HG02970 (cell line): Measurements from ENCODE around the gene AIF1.
A peak's percentile ranks its signal among the peaks of the same experiment; 100 is the strongest.
"Not testable (repeated sequence)": the region's sequence is repeated elsewhere in the genome, so short reads cannot be mapped to it uniquely, and the experiment has no call there.

Experiments used
- ATAC-seq: cut with Tn5 transposase; IDR thresholded peaks from one replicate; pipeline ENCODE4 v1.9.1; 2021; ENCODE audit warnings: mild to moderate bottlenecking, moderate library complexity, moderate number of reproducible peaks; ENCODE audit not compliant: unreplicated experiment, low FRiP score

The AIF1 gene

DNA sequence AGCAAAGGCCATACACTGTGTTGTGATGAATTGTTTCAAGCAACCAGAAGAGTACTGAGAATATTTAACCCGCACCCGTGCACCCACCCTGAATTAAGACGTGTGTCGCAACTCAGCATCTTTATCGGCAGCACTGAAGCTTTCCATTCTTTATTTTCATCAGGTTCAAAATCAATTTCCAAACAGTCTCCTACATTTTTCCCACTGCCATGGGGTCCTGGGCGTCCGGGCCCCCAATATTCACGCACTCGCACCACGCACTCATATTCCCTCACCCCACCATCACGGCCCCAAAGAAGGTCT lies 34.6 kb upstream of the AIF1 start:
- no peak for ATAC-seq

DNA sequence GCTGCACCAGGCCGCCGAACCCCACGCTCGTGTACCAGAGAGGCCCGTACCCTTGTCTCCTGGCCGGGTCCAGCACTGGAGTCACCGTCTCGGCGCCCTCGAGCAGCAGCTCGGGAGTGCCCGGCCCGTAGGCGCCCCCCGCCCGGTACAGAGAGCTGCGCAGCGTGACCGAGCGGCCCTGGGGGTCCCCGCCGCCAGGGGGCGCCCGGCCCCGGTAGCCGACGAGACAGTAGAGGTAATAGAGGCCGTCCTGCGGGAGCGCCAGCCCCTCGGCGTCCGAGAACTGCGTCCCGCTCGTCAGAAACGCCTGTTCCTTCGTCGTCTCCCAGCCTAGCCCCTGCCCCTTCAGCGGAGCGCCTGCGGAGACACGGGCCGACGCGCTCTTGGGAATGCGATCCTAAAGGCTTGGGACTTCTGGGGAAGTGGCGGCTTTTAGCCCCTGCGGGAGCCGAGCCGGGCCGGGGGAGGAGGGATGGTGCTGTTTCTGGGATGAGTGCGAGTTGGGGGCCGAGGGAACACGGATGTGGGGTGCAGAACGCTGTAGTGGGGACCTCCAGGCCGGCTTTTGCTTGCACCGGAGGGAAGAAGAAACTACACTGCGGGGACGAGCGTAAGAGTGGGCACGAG lies 34.1 kb upstream of the AIF1 start:
- ATAC-seq = peak; percentile 42

DNA sequence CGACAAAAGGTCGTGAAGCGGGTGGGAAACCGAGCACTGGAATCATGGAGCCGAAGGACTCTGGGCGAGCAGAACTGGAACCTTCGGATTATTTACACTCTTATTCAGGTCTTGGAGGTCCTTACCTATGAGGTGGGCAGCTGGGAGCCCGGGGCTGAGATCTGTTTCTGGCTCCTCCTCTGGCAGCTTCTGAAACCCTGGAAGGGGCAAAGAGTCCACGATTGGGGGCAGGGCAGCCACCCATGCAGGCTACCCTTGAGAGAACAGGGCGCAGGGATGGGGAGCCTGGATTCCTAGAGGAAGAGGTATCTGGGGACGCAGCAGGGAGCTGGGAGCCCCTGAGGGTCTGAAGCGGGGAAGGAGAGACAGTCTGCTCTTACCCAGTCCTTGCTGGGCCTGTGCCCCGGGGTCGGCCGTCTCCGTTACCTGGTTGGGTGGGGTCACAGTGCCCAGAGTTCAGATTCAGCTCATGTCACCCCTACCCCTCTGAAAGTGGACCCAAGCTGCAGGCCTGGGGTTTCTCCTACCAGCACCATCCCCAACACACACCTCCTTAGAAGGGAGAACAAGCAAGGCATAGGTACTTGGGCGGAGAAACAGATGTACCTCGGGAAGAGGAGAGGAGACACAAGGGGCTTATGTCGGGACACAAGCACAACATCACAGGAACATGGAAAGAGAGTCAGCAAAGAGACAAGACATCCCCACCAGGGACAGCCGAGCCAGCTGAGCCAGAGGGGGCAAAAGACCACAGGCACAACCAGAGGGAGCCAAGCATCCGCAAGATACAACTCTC lies 33.4 kb upstream of the AIF1 start:
- no peak for ATAC-seq

DNA sequence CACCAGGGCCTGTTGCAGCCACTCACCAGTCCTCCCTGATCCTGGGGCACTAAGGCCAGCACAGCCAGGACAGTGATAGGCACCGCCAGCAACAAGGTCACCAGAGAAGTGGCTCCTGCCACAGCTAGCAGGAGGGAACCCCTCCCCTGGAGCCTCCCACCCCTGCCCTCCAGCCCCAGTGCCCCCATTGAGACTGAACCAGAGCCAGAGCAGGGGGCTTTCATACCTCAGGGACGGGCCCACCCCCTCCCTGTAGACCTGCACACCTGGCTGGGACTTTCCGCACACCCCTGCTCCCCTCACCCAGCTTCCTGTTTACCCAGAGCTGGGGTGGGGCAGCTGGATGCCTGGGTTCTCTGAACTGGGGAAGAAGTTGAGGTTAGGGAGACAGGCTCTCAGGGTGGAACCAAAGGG lies 32.8 kb upstream of the AIF1 start, which contains the start of gene LTB:
Gene LTB (minus strand): TSS at position 195 of the 414 bp plus-strand sequence. CDS start 7 bp downstream, at position 188.
- ATAC-seq = no peak

DNA sequence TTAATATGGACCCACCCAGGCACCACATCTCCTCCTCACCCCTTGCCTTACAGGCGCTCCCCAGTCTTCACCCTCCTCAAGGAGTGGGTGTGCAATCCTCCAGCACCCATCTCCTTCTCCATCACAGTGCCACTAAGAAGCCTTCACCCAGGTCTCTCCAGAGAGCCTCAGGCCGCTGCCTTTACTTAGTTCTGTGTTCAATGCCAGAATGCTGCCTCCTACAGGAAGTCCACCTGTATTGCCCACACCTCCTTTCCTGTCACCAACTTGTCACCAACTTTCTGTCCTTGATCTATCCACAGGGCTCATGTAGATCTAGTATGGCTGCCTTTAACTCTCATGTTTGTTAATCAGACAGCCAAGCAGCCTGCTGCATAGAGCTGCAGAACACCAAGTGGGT lies 29.5 kb upstream of the AIF1 start:
- ATAC-seq = no peak

DNA sequence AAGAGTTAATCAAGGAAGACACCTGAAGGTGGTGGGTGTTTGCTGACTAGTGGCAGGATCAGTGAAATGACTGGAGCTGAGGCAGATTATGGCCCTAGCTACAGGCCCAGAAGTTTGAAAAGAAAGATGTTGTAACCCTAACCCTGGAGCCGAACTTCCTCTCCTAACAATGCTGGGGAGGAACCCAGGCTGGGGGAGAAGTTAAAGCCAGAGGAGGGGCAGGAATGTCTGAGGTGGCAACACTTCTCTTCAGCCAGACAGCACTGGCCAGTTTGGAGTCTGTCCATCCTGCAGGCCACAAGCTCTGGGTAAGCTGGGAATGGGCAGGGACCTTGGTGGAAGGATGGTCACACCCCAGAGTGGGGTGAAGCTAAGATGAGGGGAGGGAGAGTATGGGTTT lies 29.0 kb upstream of the AIF1 start, which contains the start of gene LST1:
Gene LST1 (plus strand): TSS at position 270 of the 400 bp plus-strand sequence. CDS start 1,023 bp downstream, outside the sequence.
- ATAC-seq = no peak

DNA sequence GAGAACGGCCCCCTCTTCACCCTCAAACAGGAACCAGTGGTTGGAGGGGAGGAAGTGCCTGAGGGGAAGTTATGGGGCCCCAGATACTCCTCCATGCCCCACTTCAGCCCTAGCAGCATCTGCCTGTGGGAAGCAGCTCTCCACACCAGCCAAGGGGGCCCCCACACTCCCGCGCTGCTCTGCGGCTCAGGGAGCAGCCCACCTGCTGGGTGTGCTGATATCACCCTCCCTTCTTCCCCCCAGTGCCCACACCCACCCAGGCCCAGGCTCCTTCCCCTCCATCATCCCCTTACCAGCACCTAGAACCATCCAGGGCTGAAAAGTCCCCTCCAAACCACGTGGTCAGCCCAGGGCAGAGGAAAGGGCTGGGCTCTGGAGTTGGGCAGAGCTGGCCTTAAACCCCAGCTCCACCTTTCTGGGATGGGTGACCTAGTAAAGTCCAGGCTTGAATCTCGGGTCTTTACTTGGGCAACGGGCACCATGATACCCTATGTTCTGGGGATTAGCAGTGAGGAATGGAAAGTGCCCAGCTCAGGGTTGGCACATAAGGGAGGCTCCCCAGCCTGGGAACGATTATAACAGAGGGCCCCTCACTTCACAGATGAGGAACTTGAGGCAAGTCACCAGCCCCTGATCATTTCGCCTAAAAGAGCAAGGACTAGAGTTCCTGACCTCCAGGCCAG lies 28.3 kb upstream of the AIF1 start:
- no peak for ATAC-seq

DNA sequence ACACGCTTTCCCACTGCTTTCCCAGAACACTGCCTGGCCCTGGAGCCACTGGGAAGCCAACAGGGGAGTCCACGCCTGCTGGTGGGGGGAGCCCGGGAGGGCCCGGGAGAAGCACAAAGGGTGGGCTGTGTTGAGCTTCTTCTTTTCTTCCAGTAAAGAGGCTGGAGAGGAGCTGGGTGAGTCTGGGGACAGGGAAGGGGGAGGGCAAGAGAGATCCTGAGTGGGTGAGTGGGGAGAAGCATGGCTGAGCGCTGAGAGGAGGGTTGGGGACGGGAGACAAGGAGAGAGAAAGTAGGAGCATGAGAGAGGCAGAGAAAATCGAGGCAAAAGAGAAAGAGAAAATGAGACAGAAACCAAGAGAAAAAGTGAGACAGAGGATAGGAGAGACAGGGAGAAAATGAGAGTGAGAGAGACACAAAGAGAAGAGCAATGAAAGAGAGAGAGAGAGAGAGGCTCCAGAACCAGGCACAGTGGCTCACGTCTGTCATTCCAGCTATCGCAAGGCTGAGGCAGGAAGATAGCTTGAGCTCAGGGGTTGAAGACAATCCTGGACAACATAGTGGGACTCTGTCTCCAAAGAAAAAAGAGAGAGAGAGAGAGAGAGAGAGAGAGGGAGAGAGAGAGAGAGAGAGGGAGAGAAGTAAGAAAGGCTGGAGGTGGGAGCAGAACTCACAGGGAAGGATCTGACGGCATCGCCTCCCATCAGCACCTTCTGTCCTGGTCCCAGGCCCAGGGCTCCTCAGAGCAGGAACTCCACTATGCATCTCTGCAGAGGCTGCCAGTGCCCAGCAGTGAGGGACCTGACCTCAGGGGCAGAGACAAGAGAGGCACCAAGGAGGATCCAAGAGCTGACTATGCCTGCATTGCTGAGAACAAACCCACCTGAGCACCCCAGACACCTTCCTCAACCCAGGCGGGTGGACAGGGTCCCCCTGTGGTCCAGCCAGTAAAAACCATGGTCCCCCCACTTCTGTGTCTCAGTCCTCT lies 26.9 kb upstream of the AIF1 start:
- no peak for ATAC-seq

DNA sequence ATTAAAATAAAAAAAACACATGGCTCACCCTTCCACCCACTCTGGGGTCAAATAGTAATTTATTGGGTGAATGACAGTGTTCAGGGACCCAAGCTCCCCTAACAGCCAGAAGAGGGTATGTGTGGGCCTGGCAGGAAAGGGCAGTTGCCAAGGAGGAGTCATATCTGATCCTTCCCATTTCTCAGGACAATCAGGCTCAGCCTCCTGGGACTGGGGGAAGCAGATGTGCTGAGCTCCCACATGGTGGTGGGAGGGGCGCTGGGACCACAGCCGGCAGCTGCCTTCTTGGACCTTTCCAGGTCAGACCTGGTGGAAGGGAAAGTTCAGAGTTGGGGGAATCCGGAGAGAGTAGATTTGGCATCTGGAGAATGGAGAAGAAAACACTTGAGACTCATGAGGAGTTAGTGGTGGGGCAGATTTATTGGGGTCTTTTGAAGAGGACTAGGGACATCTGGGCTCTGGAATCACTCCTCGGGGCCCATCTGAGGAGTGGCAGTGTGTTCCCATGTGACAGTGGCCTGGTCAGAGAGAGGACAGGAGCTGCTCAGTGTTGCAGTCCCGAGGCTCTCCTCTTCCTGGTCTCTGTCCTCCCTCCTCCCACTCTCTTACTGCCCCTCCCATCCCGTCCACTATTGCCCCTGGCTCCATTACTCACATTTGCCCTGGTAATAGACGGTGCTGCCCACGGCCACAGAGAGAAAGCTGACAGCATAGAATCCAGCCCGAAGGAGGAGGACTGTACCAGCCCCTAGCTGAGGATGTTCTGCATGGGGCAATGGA lies 26.0 kb upstream of the AIF1 start:
- no peak for ATAC-seq

DNA sequence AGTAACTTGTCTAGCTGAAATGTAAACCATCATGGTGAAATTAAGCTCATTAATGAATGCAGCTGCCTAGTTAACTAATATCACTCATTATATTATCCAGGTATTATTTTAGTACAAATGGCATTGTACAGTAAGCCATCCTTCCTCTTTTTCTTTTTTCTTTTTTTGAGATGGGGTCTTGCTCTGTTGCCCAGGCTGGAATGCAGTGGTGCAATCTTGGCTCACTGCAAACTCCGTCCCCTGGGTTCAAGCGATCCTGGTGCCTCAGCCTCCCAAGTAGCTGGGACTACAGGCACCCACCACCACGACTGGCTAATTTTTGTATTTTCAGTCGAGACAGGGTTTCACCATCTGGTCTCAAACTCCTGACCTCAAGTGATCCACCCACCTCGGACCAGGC lies 24.3 kb upstream of the AIF1 start:
- not testable (repeated sequence) for ATAC-seq

DNA sequence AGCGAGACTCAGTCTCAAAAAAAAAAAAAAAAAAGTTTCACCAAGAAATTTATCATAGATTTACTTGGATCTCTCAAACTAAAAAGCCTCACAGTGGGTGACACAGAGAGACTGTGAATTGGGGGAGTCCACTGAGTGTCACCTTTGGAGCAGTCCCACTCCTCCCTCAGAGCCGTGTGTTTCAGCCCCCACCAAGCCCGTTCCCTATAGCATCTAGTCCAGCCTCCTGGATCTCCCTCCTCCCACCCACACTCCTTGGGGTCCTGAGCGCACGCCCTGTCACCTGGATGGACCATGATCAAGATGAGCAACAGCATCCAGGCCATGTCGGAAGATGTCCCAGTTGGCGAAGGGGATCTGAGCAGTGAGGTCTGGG lies 22.6 kb upstream of the AIF1 start:
- no peak for ATAC-seq

DNA sequence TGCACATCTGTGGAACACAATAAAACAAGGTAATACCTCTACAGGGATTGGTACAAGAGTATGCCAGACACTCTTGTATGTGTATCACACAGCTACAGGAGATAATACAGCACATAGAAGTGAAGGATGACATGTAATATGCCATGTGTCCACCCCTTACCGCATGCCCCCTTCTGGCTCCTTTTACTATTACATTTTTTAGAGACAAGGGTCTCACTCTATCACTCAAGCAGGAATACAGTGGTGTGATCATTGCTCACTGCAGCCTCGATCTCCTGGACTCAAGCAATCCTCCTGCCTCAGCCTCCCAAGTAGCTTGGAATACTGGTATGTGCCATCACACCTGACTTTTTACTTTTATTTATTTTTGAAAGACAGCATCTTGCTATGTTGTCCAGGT lies 18.0 kb upstream of the AIF1 start:
- no peak for ATAC-seq

DNA sequence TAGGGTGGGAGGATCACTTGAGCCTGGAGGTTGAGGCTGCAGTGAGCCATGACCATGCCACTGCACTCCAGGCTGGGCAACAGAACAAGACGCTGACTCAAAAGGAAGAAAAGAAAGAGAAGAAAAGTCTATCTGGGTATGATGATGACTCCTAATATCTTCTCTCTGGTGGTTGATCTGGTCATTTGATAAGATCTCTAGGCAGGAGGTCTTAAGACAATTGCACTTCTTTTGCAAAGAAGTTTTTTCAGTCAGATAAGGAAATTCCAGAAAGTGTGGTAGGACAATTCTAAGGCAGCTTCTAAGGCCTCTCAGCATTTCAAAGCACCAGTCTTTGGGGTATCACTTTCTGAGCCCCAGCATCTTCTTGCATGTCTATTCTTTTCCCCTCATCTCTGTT lies 7.7 kb upstream of the AIF1 start:
- ATAC-seq = no peak

DNA sequence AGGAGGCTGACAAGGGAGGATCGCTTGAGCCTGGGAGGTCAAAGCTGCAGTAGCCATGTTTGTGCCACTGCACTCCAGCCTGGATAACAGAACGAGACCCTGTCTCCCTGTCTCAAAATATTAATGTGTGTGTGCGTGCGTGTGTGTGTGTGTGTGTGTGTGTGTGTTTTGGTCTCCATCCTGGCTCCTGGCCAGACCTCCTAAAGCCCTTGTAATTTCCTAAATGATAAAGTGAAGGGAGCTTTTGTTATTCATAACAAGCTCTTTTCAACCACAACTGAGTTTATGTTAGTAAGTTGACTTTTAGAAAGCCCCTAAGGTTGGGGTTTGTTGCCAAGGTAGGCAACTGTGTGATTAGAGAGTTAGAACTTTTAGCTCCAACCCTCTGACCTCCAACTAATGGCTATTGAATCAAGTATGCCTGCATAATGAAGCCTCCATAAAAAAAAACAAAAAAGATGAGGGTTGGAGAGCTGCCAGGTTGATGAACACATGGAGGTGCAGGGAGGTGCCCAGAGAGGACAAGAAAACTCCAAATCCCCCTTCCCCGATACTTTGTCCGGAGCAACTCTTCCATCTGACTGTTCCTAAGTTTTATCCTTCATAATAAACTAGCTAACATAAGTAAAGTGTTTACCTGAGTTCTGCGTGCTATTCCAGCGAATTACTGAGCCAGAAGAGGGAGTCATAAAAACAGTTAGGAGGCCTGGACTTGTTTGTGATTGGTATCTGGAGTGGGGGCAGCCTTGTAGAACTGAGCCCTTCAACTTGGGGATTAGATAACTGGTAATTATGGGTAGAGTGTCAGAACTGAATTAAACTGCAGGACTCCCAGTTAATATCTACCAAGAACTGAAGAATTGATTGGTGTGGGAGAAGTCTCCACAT lies 5.3 kb upstream of the AIF1 start:
- no peak for ATAC-seq

DNA sequence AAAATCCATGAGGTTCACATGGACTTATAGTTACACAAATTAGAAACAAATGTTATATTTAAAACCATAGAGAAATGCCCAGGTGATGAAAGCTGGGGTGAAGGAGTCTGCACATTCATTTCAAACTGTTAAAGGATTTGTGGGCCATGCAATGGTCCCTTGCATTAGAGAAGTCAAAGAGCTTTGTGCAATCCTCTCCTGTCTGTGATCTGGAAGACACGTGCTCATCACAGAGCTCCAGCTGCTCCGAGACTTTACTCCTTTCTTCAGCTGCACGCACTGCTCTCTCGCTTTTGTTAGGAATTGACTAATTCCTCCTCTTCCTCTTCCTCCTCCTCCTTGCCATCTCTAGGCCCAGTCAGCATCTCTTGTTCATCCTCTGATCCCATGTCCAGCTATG lies 4.1 kb upstream of the AIF1 start:
- ATAC-seq = no peak

DNA sequence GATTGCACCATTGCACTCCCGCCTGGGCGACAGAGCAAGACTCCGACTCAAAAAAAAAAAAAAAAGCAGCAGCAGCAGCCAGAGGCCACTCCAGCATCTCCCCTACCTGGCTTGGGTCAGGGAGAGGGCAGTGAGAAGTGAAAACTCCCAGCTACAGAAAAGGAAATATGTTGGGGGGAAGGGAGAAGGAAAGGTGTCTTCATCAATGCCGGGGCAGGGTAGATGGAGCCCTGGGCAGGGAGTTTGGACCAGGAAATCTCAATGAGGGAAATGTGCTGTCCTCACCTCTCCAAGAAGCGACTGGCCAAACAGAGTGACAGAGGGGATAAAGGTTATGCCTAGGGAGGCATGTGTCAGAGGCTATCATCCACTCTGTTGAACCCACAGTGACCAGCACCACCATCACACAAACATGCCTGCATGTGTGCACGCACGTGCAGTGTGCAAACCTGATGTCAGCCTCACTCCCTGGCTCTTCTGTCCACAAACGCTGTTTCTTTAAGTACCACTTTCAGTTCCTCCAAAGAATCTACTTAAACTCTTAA lies 887 bp upstream of the AIF1 start:
- no peak for ATAC-seq

DNA sequence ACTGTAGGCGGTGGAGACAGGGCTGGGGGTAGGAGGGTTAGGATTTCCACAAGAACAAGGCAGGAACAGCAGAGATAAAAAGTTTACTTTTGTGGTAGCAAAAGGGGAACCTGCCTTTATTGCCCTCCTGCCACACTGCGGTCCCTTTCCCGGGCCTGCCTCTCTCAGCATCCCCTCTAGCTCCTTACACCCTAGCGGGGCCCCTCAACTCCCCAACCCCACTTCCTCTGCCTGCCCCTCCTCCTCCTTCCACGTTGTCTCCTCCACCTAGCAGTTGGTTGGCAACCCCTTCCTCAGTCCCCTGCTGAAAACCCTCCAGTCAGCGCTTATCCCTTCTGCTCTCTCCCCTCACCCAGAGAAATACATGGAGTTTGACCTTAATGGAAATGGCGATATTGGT lies 714 bp downstream of the AIF1 start:
- ATAC-seq = no peak

DNA sequence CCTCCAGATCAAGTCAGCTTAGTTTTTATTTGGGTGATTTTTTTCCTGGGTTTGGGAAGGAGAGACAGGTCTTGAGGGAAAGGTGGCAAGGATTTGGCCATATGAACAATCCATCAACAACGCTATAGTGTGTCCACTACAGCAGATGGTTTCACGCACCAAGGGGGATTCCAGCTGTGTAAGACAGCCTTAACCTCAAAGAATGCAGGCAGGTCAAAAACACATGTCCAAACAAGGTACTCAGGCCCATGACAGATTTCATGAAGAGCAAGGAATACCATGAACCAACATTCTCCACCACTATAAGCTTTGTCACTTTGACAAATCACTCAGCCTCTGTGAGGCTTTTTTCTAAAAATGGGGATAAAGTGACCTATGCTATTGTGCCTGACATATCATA lies 2.0 kb downstream of the AIF1 start:
- ATAC-seq = no peak
